ENCODE data around the gene SLC24A4. TPM values are rescaled to one million over a fixed set of nuclear protein-coding genes. Genes with fewer than 3 reads are reported as not detected.

Gene SLC24A4
- polyA plus RNA-seq, 1 donor from 2014 or later: 0.17 TPM

DNA sequence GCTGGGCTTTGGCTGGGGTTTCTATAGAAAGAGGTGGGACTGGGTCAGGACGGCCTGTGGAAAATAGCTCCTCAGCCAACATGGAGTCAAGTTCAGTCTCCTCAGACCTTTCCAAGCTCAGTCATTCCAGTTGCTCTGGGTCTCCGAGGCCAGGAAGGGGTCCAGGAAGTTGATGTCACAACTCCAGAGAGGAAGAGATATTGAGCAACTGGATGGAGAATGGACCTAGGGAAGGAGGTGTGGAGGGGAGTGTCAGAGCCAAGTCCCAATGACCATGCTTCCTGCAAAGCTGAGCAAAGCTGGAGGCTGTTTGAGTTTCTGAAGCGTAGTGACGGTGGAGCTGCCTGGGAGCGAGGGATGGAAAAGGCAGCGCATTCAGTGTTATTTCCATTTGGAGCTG lies 86.1 kb downstream of the SLC24A4 start:
- Histone ChIP-seq H3K9me3 (ENCODE audit: low read length) (no peaks in the 10 kb centered on the region), H3K36me3 (ENCODE audit: insufficient read depth, low read length) (no peaks in the 10 kb centered on the region), H3K9me2 (ENCODE audit: insufficient read depth, low read length) (no peaks in the 10 kb centered on the region), H3K4me2 (ENCODE audit: low read length) (no peak overlapping the region), H3K4me3 (ENCODE audit: low read length) (no peak overlapping the region), H3K9ac (ENCODE audit: low read length) (no peak overlapping the region), H3K79me2 (replicated peaks; ENCODE audit: insufficient read depth, low read length) (no peaks in the 10 kb centered on the region), H2AFZ (ENCODE audit: low read depth, low read length) (no peak overlapping the region), H4K20me1 (ENCODE audit: insufficient read depth) (no peaks in the 10 kb centered on the region), H3K27me3 (ENCODE audit: insufficient read depth, low read depth, low read length) (no peaks in the 10 kb centered on the region), H3F3A (ENCODE audit: insufficient read depth, low read length, poor library complexity, severe bottlenecking) (no peaks in the 10 kb centered on the region), H3K27ac (ENCODE audit: low read length) (no peak overlapping the region)
- TF ChIP-seq EP300 (conservative IDR thresholded peaks at IDR 0.05; ENCODE audit: poor library complexity, severe bottlenecking) (no peak), EZH2 (IDR thresholded peaks at IDR 0.05; ENCODE audit: borderline replicate concordance, insufficient read depth, low read length, poor library complexity, severe bottlenecking) (no peak)

DNA sequence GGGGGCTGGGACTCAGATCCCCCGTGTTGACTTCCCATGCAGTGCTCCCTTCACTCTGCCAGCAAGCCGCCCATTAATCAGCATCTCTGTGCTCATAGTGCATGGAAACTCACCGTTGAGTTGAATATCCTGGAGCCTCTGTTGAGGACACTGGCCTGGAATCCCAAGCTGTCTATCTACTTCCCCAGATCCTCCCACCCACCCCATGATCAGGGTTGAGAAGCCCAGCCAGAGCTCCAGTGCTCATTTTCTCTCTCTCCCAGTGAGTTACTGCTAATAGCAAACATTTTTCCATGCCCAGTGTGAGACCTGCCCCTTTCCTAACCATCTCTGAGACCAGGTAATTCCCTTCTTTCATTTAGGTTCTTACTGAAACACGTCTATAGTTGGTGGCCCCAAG lies 88.2 kb downstream of the SLC24A4 start:
- H3K9ac ChIP-seq (ENCODE audit: low read length): no peak overlapping the region
- no peaks in the 10 kb centered on the region for H3K9me2 ChIP-seq (ENCODE audit: insufficient read depth, low read length)
- H3K4me2 ChIP-seq (ENCODE audit: low read length): no peak overlapping the region
- H4K20me1 ChIP-seq (ENCODE audit: insufficient read depth): no peaks in the 10 kb centered on the region
- H3K9me3 ChIP-seq (ENCODE audit: low read length): no peaks in the 10 kb centered on the region
- H3K4me3 ChIP-seq (ENCODE audit: low read length): no peak overlapping the region
- H3K79me2 ChIP-seq (replicated peaks; ENCODE audit: insufficient read depth, low read length): no peaks in the 10 kb centered on the region
- TF ChIP-seq TAF1 (IDR thresholded peaks at IDR 0.05; ENCODE audit: low read depth) (no peak), POLR2AphosphoS5 (IDR thresholded peaks at IDR 0.05) (no peak), EZH2 (IDR thresholded peaks at IDR 0.05; ENCODE audit: borderline replicate concordance, insufficient read depth, low read length, poor library complexity, severe bottlenecking) (no peak), EP300 (conservative IDR thresholded peaks at IDR 0.05; ENCODE audit: poor library complexity, severe bottlenecking) (no peak), MXI1 (conservative IDR thresholded peaks at IDR 0.05; ENCODE audit: poor library complexity, severe bottlenecking) (no peak), RAD21 (conservative IDR thresholded peaks at IDR 0.05) (no peak), SMC3 (conservative IDR thresholded peaks at IDR 0.05; ENCODE audit: poor library complexity) (no peak)
- TF ChIP-seq, protein P1, sequence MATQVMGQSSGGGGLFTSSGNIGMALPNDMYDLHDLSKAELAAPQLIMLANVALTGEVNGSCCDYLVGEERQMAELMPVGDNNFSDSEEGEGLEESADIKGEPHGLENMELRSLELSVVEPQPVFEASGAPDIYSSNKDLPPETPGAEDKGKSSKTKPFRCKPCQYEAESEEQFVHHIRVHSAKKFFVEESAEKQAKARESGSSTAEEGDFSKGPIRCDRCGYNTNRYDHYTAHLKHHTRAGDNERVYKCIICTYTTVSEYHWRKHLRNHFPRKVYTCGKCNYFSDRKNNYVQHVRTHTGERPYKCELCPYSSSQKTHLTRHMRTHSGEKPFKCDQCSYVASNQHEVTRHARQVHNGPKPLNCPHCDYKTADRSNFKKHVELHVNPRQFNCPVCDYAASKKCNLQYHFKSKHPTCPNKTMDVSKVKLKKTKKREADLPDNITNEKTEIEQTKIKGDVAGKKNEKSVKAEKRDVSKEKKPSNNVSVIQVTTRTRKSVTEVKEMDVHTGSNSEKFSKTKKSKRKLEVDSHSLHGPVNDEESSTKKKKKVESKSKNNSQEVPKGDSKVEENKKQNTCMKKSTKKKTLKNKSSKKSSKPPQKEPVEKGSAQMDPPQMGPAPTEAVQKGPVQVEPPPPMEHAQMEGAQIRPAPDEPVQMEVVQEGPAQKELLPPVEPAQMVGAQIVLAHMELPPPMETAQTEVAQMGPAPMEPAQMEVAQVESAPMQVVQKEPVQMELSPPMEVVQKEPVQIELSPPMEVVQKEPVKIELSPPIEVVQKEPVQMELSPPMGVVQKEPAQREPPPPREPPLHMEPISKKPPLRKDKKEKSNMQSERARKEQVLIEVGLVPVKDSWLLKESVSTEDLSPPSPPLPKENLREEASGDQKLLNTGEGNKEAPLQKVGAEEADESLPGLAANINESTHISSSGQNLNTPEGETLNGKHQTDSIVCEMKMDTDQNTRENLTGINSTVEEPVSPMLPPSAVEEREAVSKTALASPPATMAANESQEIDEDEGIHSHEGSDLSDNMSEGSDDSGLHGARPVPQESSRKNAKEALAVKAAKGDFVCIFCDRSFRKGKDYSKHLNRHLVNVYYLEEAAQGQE (IDR thresholded peaks at IDR 0.05; ENCODE audit: borderline replicate concordance): no peak
- TF ChIP-seq, protein P2, sequence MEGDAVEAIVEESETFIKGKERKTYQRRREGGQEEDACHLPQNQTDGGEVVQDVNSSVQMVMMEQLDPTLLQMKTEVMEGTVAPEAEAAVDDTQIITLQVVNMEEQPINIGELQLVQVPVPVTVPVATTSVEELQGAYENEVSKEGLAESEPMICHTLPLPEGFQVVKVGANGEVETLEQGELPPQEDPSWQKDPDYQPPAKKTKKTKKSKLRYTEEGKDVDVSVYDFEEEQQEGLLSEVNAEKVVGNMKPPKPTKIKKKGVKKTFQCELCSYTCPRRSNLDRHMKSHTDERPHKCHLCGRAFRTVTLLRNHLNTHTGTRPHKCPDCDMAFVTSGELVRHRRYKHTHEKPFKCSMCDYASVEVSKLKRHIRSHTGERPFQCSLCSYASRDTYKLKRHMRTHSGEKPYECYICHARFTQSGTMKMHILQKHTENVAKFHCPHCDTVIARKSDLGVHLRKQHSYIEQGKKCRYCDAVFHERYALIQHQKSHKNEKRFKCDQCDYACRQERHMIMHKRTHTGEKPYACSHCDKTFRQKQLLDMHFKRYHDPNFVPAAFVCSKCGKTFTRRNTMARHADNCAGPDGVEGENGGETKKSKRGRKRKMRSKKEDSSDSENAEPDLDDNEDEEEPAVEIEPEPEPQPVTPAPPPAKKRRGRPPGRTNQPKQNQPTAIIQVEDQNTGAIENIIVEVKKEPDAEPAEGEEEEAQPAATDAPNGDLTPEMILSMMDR (IDR thresholded peaks at IDR 0.05; ENCODE audit: poor library complexity, severe bottlenecking): no peak
- H2AFZ ChIP-seq (ENCODE audit: low read depth, low read length): no peak overlapping the region
- H3K27ac ChIP-seq (ENCODE audit: low read length): no peak overlapping the region
- H3F3A ChIP-seq (ENCODE audit: insufficient read depth, low read length, poor library complexity, severe bottlenecking): no peaks in the 10 kb centered on the region
- H3K36me3 ChIP-seq (ENCODE audit: insufficient read depth, low read length): no peaks in the 10 kb centered on the region
- no peaks in the 10 kb centered on the region for H3K27me3 ChIP-seq (ENCODE audit: insufficient read depth, low read depth, low read length)

DNA sequence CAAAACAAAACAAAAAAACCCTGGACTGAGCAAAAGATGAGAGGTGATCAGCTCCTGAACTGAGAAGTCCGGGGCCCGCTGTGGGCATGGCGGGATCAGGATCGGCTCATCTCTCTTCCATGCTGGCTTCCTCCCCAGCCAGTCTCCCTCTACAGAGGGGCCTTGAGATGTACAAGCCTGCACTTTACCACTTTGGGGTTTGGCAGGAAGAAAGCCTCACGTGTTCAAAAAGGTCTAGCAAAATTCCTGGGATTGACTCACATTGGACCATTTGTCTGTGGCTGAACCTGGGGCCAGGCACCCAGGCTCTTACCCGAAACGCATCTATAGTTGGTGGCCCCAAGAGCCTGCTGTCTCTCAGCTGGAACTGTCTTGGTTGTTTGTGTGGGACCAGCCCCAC lies 89.0 kb downstream of the SLC24A4 start:
- Histone ChIP-seq H2AFZ (ENCODE audit: low read depth, low read length) (no peak overlapping the region), H3K27me3 (ENCODE audit: insufficient read depth, low read depth, low read length) (no peaks in the 10 kb centered on the region), H3K9ac (ENCODE audit: low read length) (no peak overlapping the region), H3K4me3 (ENCODE audit: low read length) (no peak overlapping the region), H3K9me3 (ENCODE audit: low read length) (no peaks in the 10 kb centered on the region), H3K79me2 (replicated peaks; ENCODE audit: insufficient read depth, low read length) (no peaks in the 10 kb centered on the region), H3K4me2 (ENCODE audit: low read length) (no peak overlapping the region), H3K27ac (ENCODE audit: low read length) (no peak overlapping the region), H3F3A (ENCODE audit: insufficient read depth, low read length, poor library complexity, severe bottlenecking) (no peaks in the 10 kb centered on the region), H3K36me3 (ENCODE audit: insufficient read depth, low read length) (no peaks in the 10 kb centered on the region), H3K9me2 (ENCODE audit: insufficient read depth, low read length) (no peaks in the 10 kb centered on the region), H4K20me1 (ENCODE audit: insufficient read depth) (no peaks in the 10 kb centered on the region)
- no peak for TF ChIP-seq EP300 (conservative IDR thresholded peaks at IDR 0.05; ENCODE audit: poor library complexity, severe bottlenecking)
- no peak for TF ChIP-seq MXI1 (conservative IDR thresholded peaks at IDR 0.05; ENCODE audit: poor library complexity, severe bottlenecking)
- TF ChIP-seq POLR2AphosphoS5 (IDR thresholded peaks at IDR 0.05): no peak
- TF ChIP-seq SMC3 (conservative IDR thresholded peaks at IDR 0.05; ENCODE audit: poor library complexity): no peak
- TF ChIP-seq EZH2 (IDR thresholded peaks at IDR 0.05; ENCODE audit: borderline replicate concordance, insufficient read depth, low read length, poor library complexity, severe bottlenecking): no peak
- TF ChIP-seq TAF1 (IDR thresholded peaks at IDR 0.05; ENCODE audit: low read depth): no peak
- TF ChIP-seq, protein P2 (IDR thresholded peaks at IDR 0.05; ENCODE audit: poor library complexity, severe bottlenecking): no peak
- TF ChIP-seq, protein P1 (IDR thresholded peaks at IDR 0.05; ENCODE audit: borderline replicate concordance): no peak
- no peak for TF ChIP-seq RAD21 (conservative IDR thresholded peaks at IDR 0.05)

Data from neural cell (in vitro differentiated cells).